Measurements from ENCODE around the gene CCND1. TPM values are rescaled to one million over a fixed set of nuclear protein-coding genes. Genes with fewer than 3 reads are reported as not detected.

CCND1 gene
- total and polyA plus RNA-seq, 12 donors = 11.4 to 292 (median 173) TPM

DNA sequence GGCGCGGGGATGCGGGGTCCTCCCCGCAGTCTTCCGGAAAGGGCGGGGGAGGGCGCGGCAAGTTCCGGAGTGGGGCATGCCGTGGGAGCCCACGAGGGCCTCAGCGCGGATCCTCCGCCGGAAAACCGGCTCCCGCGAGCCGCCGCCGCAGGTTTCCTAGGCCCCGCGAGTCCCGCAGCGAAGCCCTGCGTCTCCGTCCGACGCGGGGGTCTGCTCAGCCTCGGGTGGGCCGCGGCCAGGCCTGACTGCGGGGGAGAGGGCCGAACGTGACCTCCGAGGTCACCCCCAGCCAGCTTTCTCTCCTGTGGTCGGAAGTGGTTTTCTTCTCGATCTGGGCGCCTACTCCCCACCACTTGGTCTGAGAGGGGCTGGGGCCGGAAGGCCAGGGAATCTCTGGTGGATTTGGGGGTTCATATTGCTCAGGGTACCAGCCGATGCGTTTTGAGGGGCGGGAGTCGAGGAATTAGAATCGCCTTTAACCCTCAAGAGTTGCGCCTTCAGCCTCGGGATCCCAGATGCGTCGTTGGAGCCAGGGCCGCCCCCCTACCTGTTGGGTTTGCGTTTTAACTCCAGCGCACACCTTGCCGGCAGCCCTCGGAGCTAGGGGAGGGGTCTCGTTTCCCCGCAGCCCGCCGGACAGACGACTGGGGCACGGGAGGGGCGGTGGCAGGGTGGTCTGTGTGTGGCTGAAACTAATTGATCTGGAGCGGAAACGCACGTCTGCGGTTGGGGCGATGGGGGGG is 3.6 kb upstream of the CCND1 start:
- H3K27me3 ChIP-seq = peaks cover 0 to 77% (median 14%) of the 10 kb centered on the region in 7 donors
- DNase-seq = no peak
- H3K4me1 ChIP-seq = peaks cover 0 to 65% (median 55%) of the 10 kb centered on the region in 9 donors
- no peaks in the 10 kb centered on the region for H3K9me3 ChIP-seq
- no peaks in the 10 kb centered on the region for H3K36me3 ChIP-seq
- 20 to 25% methylated on average over 67 of the region's 67 CpGs for WGBS, 2 donors
- H3K4me3 ChIP-seq = peak overlapping the region; percentile 23 to 99 (median 80)
- peak overlapping the region in 8 of 10 donors; percentile 67 to 95 (median 82) for H3K27ac ChIP-seq
- TF ChIP-seq, protein P1, sequence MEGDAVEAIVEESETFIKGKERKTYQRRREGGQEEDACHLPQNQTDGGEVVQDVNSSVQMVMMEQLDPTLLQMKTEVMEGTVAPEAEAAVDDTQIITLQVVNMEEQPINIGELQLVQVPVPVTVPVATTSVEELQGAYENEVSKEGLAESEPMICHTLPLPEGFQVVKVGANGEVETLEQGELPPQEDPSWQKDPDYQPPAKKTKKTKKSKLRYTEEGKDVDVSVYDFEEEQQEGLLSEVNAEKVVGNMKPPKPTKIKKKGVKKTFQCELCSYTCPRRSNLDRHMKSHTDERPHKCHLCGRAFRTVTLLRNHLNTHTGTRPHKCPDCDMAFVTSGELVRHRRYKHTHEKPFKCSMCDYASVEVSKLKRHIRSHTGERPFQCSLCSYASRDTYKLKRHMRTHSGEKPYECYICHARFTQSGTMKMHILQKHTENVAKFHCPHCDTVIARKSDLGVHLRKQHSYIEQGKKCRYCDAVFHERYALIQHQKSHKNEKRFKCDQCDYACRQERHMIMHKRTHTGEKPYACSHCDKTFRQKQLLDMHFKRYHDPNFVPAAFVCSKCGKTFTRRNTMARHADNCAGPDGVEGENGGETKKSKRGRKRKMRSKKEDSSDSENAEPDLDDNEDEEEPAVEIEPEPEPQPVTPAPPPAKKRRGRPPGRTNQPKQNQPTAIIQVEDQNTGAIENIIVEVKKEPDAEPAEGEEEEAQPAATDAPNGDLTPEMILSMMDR (IDR thresholded peaks at IDR 0.05) = no peak
- intact Hi-C loops (cut with DNase I) = loop anchor here in 5 of 10 donors (5.0 to 10.0 kb wide), 4 partner anchors 140 to 195 kb away; no protein-coding TSS in a partner anchor
- no peak for ATAC-seq

DNA sequence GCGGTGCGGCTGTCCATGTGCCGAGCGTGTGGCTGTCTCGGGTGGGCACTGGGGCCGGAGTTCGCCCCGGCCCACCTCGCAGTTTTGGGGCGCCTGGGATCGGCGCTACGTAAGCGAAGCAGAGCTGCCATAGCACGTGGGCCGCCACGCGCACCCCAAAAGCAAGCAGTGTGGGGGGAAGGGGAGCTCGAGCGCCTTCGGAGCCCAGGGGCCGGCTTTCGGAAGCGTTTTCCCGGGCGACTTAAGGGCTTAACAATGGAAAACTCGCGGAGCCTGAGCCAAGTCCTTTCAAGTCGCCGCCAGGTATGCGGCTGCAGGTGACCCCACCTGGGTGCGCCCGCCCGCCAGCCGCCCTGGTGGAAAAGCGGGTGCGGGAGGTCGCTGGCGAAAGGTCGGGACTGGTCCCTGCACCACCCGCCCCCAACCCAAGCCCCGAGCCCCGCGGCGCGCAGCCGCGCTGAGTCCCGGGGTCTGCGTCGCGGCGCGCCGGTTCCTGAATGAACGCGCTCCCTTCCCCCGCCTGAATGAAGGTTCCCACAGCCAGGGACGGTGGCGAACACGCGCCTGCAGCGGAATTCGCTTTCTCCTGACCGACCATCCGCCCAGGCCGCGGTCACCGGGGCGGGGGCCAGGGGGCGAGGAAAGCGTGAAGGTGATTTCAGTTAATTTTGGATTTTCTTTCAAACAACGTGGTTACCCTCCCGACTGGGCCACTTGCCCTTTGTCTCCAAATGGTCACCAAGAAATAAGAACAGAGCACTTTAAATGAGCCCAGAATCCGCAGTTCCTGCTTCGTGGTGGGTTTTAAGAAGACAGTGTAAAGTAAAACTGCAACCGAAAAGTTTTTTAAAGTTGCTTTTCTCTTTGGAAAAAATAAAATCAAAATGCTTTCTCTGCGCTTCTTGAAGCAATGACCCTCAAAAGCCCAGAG is 2.8 kb upstream of the CCND1 start:
- H3K4me1 ChIP-seq = peaks cover 0 to 69% (median 57%) of the 10 kb centered on the region in 9 donors
- TF ChIP-seq, protein P1 (IDR thresholded peaks at IDR 0.05) = no peak
- peaks cover 0 to 3% (median 0%) of the 10 kb centered on the region in 9 donors for H3K36me3 ChIP-seq
- H3K9me3 ChIP-seq = no peaks in the 10 kb centered on the region
- WGBS, 2 donors = 2 to 3% methylated on average over 77 to 78 of the region's 78 CpGs
- H3K4me3 ChIP-seq = peak overlapping the region; percentile 37 to 99 (median 80)
- H3K27me3 ChIP-seq = peaks cover 0 to 77% (median 14%) of the 10 kb centered on the region in 7 donors
- peak in 4 of 8 donors; percentile 12 to 41 (median 20) for ATAC-seq
- DNase-seq = peak; percentile 55 to 69
- intact Hi-C loops (cut with DNase I) = loop anchor here in 8 of 10 donors (1.0 to 10.0 kb wide), 7 partner anchors 141 to 196 kb away; no protein-coding TSS in a partner anchor
- peak overlapping the region in 9 of 10 donors; percentile 64 to 99 (median 81) for H3K27ac ChIP-seq

DNA sequence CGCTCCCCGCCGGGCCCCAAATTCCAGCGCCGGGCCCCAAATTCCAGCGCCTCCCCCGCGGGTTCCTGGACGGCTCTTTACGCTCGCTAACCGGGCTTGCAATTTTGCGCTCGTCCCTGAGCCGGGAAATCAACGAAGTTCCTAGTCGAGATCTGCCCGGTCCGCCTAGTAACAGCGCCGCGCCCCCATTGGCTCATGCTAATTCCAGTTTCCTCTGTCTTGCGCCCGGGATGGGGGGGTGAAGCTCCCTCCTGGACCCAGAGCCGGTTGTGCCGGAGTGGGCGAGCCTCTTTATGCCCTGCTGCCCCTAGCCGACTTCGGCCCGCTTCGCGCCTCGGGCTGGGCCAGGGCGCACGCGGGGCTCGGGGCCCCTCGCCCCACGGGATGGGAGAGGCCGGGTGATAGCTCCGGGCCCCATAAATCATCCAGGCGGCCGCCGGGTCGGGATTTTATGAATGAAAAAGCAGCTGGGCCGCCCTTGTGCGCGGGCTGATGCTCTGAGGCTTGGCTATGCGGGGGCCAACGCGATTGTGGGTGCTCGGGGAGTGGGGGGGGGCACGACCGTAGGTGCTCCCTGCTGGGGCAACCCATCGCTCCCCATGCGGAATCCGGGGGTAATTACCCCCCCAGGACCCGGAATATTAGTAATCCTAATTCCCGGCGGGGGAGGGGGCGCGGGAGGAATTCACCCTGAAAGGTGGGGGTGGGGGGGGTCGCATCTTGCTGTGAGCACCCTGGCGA is 1.8 kb upstream of the CCND1 start:
- peaks cover 0 to 77% (median 14%) of the 10 kb centered on the region in 7 donors for H3K27me3 ChIP-seq

More for the DNA sequence above, 1.8 kb upstream of the CCND1 start:
- H3K4me1 ChIP-seq = peaks cover 7 to 77% (median 64%) of the 10 kb centered on the region in 9 donors
- intact Hi-C loops (cut with DNase I) = loop anchor here in 8 of 10 donors (1.0 to 10.0 kb wide), 7 partner anchors 142 to 197 kb away; no protein-coding TSS in a partner anchor
- ATAC-seq (peak; percentile 54 to 78 (median 69)), DNase-seq (peak; percentile 89 to 96)
- peak overlapping the region in 9 of 10 donors; percentile 64 to 99 (median 81) for H3K27ac ChIP-seq
- H3K4me3 ChIP-seq = peak overlapping the region in 9 of 10 donors; percentile 44 to 99 (median 81)
- TF ChIP-seq, protein P1 (IDR thresholded peaks at IDR 0.05) = no peak
- no peaks in the 10 kb centered on the region for H3K9me3 ChIP-seq
- WGBS, 2 donors = 1% methylated on average over 63 to 64 of the region's 64 CpGs
- peaks cover 0 to 12% (median 0%) of the 10 kb centered on the region in 9 donors for H3K36me3 ChIP-seq
